GM23338 (cell line): Measurements from ENCODE around the gene MYO1E. TPM values are rescaled to one million over a fixed set of nuclear protein-coding genes. Genes with fewer than 3 reads are reported as not detected.
A peak's percentile ranks its signal among the peaks of the same experiment; 100 is the strongest.

ENCODE experiments used
- ATAC-seq: fragments of 200-7000 bp; cut with Tn5 transposase; 3 replicates; pipeline ENCODE4 v1.9.1; 2020
- DNase-seq: peaks from one replicate; pipeline ENCODE4 v3.0.0-alpha.2; 2015; ENCODE audit warnings: low spot score
- H2AFZ ChIP-seq: fragments of 200-600 bp; sonication (generic); 2 replicates; pipeline ENCODE4 v1.8.0; 2016; ENCODE audit warnings: antibody characterized with exemption, mild to moderate bottlenecking, moderate library complexity
- H3F3A ChIP-seq: fragments of 200-600 bp; sonication (generic); replicated peaks from 2 replicates; pipeline ENCODE4 v1.8.0; 2017; ENCODE audit warnings: antibody characterized with exemption, mixed run types, low read depth
- H3K27ac ChIP-seq: fragments of 200-600 bp; sonication (generic); 2 replicates; pipeline ENCODE4 v1.6.1; 2016; ENCODE audit warnings: low read depth
- H3K27me3 ChIP-seq: fragments of 200-600 bp; sonication (generic); 2 replicates; pipeline ENCODE4 v1.8.0; 2016; ENCODE audit warnings: mild to moderate bottlenecking, mixed run types, moderate library complexity; ENCODE audit not compliant: insufficient read depth
- H3K36me3 ChIP-seq: fragments of 200-600 bp; sonication (generic); 2 replicates; pipeline ENCODE4 v1.8.0; 2016; ENCODE audit warnings: mild to moderate bottlenecking; ENCODE audit not compliant: insufficient read depth
- H3K4me1 ChIP-seq: fragments of 200-600 bp; sonication (generic); 2 replicates; pipeline ENCODE4 v1.8.0; 2016; ENCODE audit warnings: mild to moderate bottlenecking, moderate library complexity; ENCODE audit not compliant: insufficient read depth
- H3K4me2 ChIP-seq: fragments of 200-600 bp; sonication (generic); 2 replicates; pipeline ENCODE4 v1.7.1; 2017; ENCODE audit warnings: mixed run types
- H3K4me3 ChIP-seq: fragments of 200-600 bp; sonication (generic); 2 replicates; pipeline ENCODE4 v1.6.1; 2016; ENCODE audit warnings: mixed run types
- H3K79me2 ChIP-seq: fragments of 200-600 bp; sonication (generic); replicated peaks from 2 replicates; pipeline ENCODE4 v1.8.0; 2017; ENCODE audit warnings: mild to moderate bottlenecking; ENCODE audit not compliant: insufficient read depth
- H3K9me2 ChIP-seq: fragments of 200-600 bp; sonication (generic); 2 replicates; pipeline ENCODE4 v1.8.0; 2017; ENCODE audit not compliant: insufficient read depth
- H4K20me1 ChIP-seq: fragments of 200-600 bp; sonication (generic); replicated peaks from 2 replicates; pipeline ENCODE4 v1.8.0; 2017; ENCODE audit warnings: mild to moderate bottlenecking; ENCODE audit not compliant: insufficient read depth
- H3K27ac Mint-ChIP-seq: 2 replicates; pipeline ENCODE4 v1.8.0; 2020; ENCODE audit warnings: inconsistent platforms, mild to moderate bottlenecking, moderate library complexity, mixed read lengths
- H3K27me3 Mint-ChIP-seq: 3 replicates; pipeline ENCODE4 v1.8.0; 2022; ENCODE audit warnings: low read depth, mild to moderate bottlenecking, moderate library complexity, mixed read lengths, inconsistent platforms; ENCODE audit not compliant: insufficient read depth, poor library complexity
- H3K36me3 Mint-ChIP-seq: 3 replicates; pipeline ENCODE4 v1.8.0; 2021; ENCODE audit warnings: low read depth, mild to moderate bottlenecking, inconsistent platforms, moderate library complexity, mixed read lengths
- H3K4me1 Mint-ChIP-seq: 3 replicates; pipeline ENCODE4 v1.8.0; 2020; ENCODE audit warnings: mild to moderate bottlenecking, inconsistent platforms, mixed read lengths
- H3K4me3 Mint-ChIP-seq: 3 replicates; pipeline ENCODE4 v1.8.0; 2021; ENCODE audit warnings: moderate library complexity, mild to moderate bottlenecking, inconsistent platforms, mixed read lengths
- H3K9me3 Mint-ChIP-seq: 3 replicates; pipeline ENCODE4 v1.8.0; 2020; ENCODE audit warnings: moderate library complexity, mild to moderate bottlenecking, inconsistent platforms, mixed read lengths
- CREB1 ChIP-seq: fragments of 250-450 bp; sonication (Bioruptor Pico); IDR thresholded peaks from 2 replicates; pipeline ENCODE4 v1.5.0; 2020; ENCODE audit warnings: low read depth, mild to moderate bottlenecking, moderate library complexity
- CTCF ChIP-seq, 2 experiments: fragments of 200-600 bp in 1 of 2; sonication (generic) in 1 of 2; conservative IDR thresholded peaks; 2 replicates each; pipeline versions ENCODE4 v1.5.1 to v1.6.1; 2016 to 2017; ENCODE audit warnings: antibody characterized with exemption in 2 of 2, low read depth in 2 of 2, mild to moderate bottlenecking in 2 of 2, moderate library complexity in 1 of 2
- ETS1 ChIP-seq: IDR thresholded peaks from 2 replicates; pipeline ENCODE4 v1.6.1; 2016; ENCODE audit warnings: antibody characterized with exemption
- EZH2 ChIP-seq: fragments of 200-600 bp; sonication (generic); IDR thresholded peaks from one replicate; pipeline ENCODE4 v1.8.0; 2017; ENCODE audit warnings: antibody characterized with exemption, mild to moderate bottlenecking, low read depth; ENCODE audit not compliant: unreplicated experiment
- EZH2phosphoT487 ChIP-seq: fragments of 200-600 bp; sonication (generic); IDR thresholded peaks from one replicate; pipeline ENCODE4 v1.8.1; 2018; ENCODE audit warnings: antibody characterized with exemption; ENCODE audit not compliant: unreplicated experiment
- NANOG ChIP-seq: IDR thresholded peaks from 2 replicates; pipeline ENCODE4 v1.6.1; 2016; ENCODE audit warnings: antibody characterized with exemption, borderline replicate concordance
- POLR2AphosphoS5 ChIP-seq: IDR thresholded peaks from 2 replicates; pipeline ENCODE4 v1.6.1; 2016; ENCODE audit warnings: antibody characterized with exemption, low read depth
- STAT1 ChIP-seq: IDR thresholded peaks from one replicate; pipeline ENCODE4 v1.6.1; 2016; ENCODE audit warnings: antibody characterized with exemption; ENCODE audit not compliant: unreplicated experiment
- ZNF114 ChIP-seq: fragments of 250-450 bp; sonication (Bioruptor Pico); IDR thresholded peaks from 2 replicates; pipeline ENCODE4 v1.5.0; 2020; ENCODE audit warnings: mild to moderate bottlenecking, moderate library complexity
- ZNF331 ChIP-seq: fragments of 250-450 bp; sonication (Bioruptor Pico); IDR thresholded peaks from 2 replicates; pipeline ENCODE4 v1.5.0; 2020; ENCODE audit warnings: low read depth, mild to moderate bottlenecking, moderate library complexity
- polyA plus RNA-seq: library from polyadenylated mRNA; unstranded; fragments of >200 nt; fragmentation: Nextera tagmentation; extraction: Ambion mirVana; gene quantifications from 2 replicates; pipeline ENCODE4 v1.2.1, GENCODE V29; 2016
- total RNA-seq: library from RNA; depleted of rRNA; stranded (reverse); fragments of >200 nt; shearing (Covaris generic); gene quantifications from 2 replicates; pipeline ENCODE4 v1.2.3, GENCODE V29; 2014
- TF ChIP-seq, protein P1 (sequence below): IDR thresholded peaks from one replicate; pipeline ENCODE4 v1.6.1; 2018; ENCODE audit warnings: antibody characterized with exemption; ENCODE audit not compliant: unreplicated experiment

Gene MYO1E
- total and polyA plus RNA-seq, 2 experiments from 2014 or later = 68.3 to 131 TPM

DNA sequence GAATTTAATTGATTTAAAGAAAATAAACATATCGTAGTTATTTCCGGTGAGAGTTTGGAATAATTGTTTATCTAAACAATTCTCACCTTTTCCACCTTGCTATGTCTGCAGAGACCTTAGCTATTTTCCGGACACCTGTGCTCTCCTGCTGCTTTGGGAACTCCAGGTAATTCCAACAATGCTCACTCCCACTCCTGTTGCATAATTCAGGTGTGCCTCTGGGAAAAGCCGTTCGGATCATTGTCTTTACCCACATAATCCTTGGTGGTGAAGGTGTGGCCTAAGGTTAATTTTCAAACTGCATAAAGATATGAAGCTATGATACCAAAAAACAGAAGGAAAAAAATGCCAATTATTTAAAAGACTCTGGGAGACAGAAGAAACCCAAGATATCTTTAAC, 106.6 kb downstream of the MYO1E start:
- Histone ChIP-seq H3K4me1 (peaks cover 8% of the 10 kb centered on the region; the same call in 1 of the 2 replicates), H4K20me1 (no peaks in the 10 kb centered on the region), H3K27me3 (no peaks in the 10 kb centered on the region), H3K27ac (no peak overlapping the region), H3K36me3 (no peaks in the 10 kb centered on the region), H3K4me2 (no peak overlapping the region), H3K9me2 (no peaks in the 10 kb centered on the region), H3F3A (no peaks in the 10 kb centered on the region), H3K79me2 (no peaks in the 10 kb centered on the region), H3K4me3 (no peak overlapping the region), H2AFZ (no peak overlapping the region)
- DNase-seq (peak; percentile 14), ATAC-seq (peak; percentile 74)
- TF ChIP-seq ETS1 = no peak
- Mint-ChIP-seq H3K4me1 (peaks cover 25% of the 10 kb centered on the region), H3K27me3 (peaks cover 2% of the 10 kb centered on the region), H3K4me3 (no peak overlapping the region), H3K27ac (peak overlapping the region; percentile 64; the same call in 1 of the 2 replicates), H3K9me3 (no peaks in the 10 kb centered on the region), H3K36me3 (no peaks in the 10 kb centered on the region)

- Mint-ChIP-seq H3K27ac (no peak overlapping the region), H3K36me3 (no peaks in the 10 kb centered on the region), H3K9me3 (no peaks in the 10 kb centered on the region), H3K4me3 (no peak overlapping the region), H3K4me1 (peaks cover 12% of the 10 kb centered on the region; the same call in 2 of the 3 replicates), H3K27me3 (peaks cover 3% of the 10 kb centered on the region)
- H3K36me3 ChIP-seq = no peaks in the 10 kb centered on the region
- H3K79me2 ChIP-seq = no peaks in the 10 kb centered on the region
- no peaks in the 10 kb centered on the region for H3K27me3 ChIP-seq
- no peaks in the 10 kb centered on the region for H3F3A ChIP-seq
- no peak overlapping the region for H3K27ac ChIP-seq
- no peaks in the 10 kb centered on the region; the same call in 1 of the 2 replicates for H3K4me1 ChIP-seq
- H3K9me2 ChIP-seq = no peaks in the 10 kb centered on the region
- DNase-seq = no peak
- no peak overlapping the region for H2AFZ ChIP-seq
- no peak overlapping the region for H3K4me2 ChIP-seq
- ATAC-seq = no peak
- no peaks in the 10 kb centered on the region for H4K20me1 ChIP-seq
- no peak overlapping the region for H3K4me3 ChIP-seq
- no peak for TF ChIP-seq CTCF (conservative IDR thresholded peaks at IDR 0.05; ENCODE audit: low read depth in 2 of 2)
- TF ChIP-seq ZNF331 (CRISPR knock-in tag) = no peak
- TF ChIP-seq CREB1 (CRISPR knock-in tag) = no peak
- no peak for TF ChIP-seq EZH2
- no peak for TF ChIP-seq ETS1
- TF ChIP-seq POLR2AphosphoS5 = no peak
- no peak for TF ChIP-seq STAT1
- TF ChIP-seq ZNF114 = no peak
- TF ChIP-seq, protein P1, sequence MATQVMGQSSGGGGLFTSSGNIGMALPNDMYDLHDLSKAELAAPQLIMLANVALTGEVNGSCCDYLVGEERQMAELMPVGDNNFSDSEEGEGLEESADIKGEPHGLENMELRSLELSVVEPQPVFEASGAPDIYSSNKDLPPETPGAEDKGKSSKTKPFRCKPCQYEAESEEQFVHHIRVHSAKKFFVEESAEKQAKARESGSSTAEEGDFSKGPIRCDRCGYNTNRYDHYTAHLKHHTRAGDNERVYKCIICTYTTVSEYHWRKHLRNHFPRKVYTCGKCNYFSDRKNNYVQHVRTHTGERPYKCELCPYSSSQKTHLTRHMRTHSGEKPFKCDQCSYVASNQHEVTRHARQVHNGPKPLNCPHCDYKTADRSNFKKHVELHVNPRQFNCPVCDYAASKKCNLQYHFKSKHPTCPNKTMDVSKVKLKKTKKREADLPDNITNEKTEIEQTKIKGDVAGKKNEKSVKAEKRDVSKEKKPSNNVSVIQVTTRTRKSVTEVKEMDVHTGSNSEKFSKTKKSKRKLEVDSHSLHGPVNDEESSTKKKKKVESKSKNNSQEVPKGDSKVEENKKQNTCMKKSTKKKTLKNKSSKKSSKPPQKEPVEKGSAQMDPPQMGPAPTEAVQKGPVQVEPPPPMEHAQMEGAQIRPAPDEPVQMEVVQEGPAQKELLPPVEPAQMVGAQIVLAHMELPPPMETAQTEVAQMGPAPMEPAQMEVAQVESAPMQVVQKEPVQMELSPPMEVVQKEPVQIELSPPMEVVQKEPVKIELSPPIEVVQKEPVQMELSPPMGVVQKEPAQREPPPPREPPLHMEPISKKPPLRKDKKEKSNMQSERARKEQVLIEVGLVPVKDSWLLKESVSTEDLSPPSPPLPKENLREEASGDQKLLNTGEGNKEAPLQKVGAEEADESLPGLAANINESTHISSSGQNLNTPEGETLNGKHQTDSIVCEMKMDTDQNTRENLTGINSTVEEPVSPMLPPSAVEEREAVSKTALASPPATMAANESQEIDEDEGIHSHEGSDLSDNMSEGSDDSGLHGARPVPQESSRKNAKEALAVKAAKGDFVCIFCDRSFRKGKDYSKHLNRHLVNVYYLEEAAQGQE = no peak
- TF ChIP-seq NANOG = no peak
- no peak for TF ChIP-seq EZH2phosphoT487
These were observed 110.4 kb downstream of the MYO1E start for GRCh38 chr15:59262316-59262715.
